ENCODE measurements around the gene SEPTIN5.

DNA sequence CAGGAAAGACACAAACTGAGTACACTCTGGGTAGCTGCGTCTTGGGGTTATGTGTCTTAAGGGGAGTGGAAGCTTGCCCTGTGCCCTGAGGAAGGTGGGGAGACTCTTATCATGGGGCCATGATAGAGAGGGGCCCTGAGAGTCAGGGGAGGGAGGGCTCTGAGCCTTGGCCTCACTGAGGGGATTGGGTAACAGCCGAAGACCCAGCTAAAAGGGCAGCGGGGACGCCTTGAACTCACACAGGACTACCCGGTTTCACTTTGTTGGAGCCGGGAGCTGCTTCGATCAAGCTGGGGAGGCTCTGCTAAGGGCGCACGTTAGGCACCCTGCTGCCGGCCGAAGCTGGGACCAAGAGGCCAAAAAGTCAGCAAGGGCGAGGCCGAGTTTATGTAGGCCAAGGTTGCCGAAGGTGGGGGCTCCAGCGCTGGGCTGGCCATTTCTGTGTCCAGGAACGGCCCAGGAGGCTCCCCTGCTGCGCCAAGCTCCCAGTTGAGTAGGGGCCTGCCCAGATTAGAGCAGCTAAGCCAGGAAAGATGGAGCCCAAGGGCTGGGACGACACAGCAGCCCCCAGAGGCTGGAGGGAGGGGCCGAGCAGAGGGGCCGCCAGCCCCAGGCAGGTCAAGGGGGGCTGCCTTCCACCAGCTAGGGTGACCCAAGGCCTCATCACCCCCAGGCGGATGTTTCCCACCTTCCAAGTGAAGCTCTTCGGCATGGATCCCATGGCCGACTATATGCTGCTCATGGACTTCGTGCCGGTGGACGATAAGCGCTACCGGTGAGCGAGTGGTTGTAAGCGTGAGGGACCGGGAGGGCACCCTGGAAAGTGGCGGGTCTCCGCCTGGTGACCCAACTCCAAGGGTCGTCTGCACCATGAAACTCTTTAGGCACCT, 48.5 kb downstream of the SEPTIN5 start:
- TF ChIP-seq CTCF (IDR thresholded peaks at IDR 0.05) (no peak), POLR2A (IDR thresholded peaks at IDR 0.05) (no peak)
